Measurements from ENCODE around the gene TRIM33.

Gene TRIM33

GRCh38 chr1:114359791-114360190, 151.2 kb downstream of the TRIM33 start:
- H3K4me3 ChIP-seq (ENCODE audit: low read depth, low read length), result no peak overlapping the region
- DNase-seq (ENCODE audit: low read depth), result no peak
- TF ChIP-seq MAX (IDR thresholded peaks at IDR 0.05; ENCODE audit: low read depth, low read length) (no peak), POLR2A (IDR thresholded peaks at IDR 0.05; ENCODE audit: extremely low read depth, insufficient read length) (no peak), CTCF (IDR thresholded peaks at IDR 0.05; ENCODE audit: low read depth, low read length) (no peak), MYC (IDR thresholded peaks at IDR 0.05; ENCODE audit: low read depth, low read length) (no peak)

GRCh38 chr1:114355240-114355639, 155.8 kb downstream of the TRIM33 start:
- TF ChIP-seq POLR2A (IDR thresholded peaks at IDR 0.05; ENCODE audit: extremely low read depth, insufficient read length), result no peak
- TF ChIP-seq CTCF (IDR thresholded peaks at IDR 0.05; ENCODE audit: low read depth, low read length), result no peak
- TF ChIP-seq MYC (IDR thresholded peaks at IDR 0.05; ENCODE audit: low read depth, low read length), result no peak
- no peak for TF ChIP-seq MAX (IDR thresholded peaks at IDR 0.05; ENCODE audit: low read depth, low read length)
- DNase-seq (ENCODE audit: low read depth), result no peak
- no peak overlapping the region for H3K4me3 ChIP-seq (ENCODE audit: low read depth, low read length)

GRCh38 chr1:114353262-114353661, 157.7 kb downstream of the TRIM33 start:
- H3K4me3 ChIP-seq (ENCODE audit: low read depth, low read length), result no peak overlapping the region
- peak; percentile 4 for DNase-seq (ENCODE audit: low read depth)
- TF ChIP-seq CTCF (IDR thresholded peaks at IDR 0.05; ENCODE audit: low read depth, low read length) (no peak), MYC (IDR thresholded peaks at IDR 0.05; ENCODE audit: low read depth, low read length) (no peak), MAX (IDR thresholded peaks at IDR 0.05; ENCODE audit: low read depth, low read length) (no peak)

GRCh38 chr1:114352797-114353196, 158.2 kb downstream of the TRIM33 start:
- DNase-seq (ENCODE audit: low read depth), result no peak
- no peak overlapping the region for H3K4me3 ChIP-seq (ENCODE audit: low read depth, low read length)
- TF ChIP-seq MAX (IDR thresholded peaks at IDR 0.05; ENCODE audit: low read depth, low read length) (no peak), CTCF (IDR thresholded peaks at IDR 0.05; ENCODE audit: low read depth, low read length) (no peak), MYC (IDR thresholded peaks at IDR 0.05; ENCODE audit: low read depth, low read length) (no peak)

GRCh38 chr1:114350731-114351445, 160.1 kb downstream of the TRIM33 start:
- no peak for DNase-seq (ENCODE audit: low read depth)
- H3K4me3 ChIP-seq (ENCODE audit: low read depth, low read length), result no peak overlapping the region
- TF ChIP-seq MAX (IDR thresholded peaks at IDR 0.05; ENCODE audit: low read depth, low read length) (no peak), POLR2A (IDR thresholded peaks at IDR 0.05; ENCODE audit: extremely low read depth, insufficient read length) (no peak), MYC (IDR thresholded peaks at IDR 0.05; ENCODE audit: low read depth, low read length) (no peak), CTCF (IDR thresholded peaks at IDR 0.05; ENCODE audit: low read depth, low read length) (no peak)

Data from NB4 (cell line).